CD4-positive, alpha-beta T cell treated with Interleukin-6 for 4 hours (primary cell): Measurements from ENCODE around the gene MTARC1.

ENCODE experiments used
- DNase-seq: peaks from one replicate; pipeline ENCODE4 v3.0.0-alpha.2; 2020; ENCODE audit warnings: mixed read lengths

MTARC1 gene

GRCh38 chr1:220834155-220834870 lies 47.6 kb downstream of the MTARC1 start:
- DNase-seq = no peak
